ENCODE data around the gene MAP7. TPM values are rescaled to one million over a fixed set of nuclear protein-coding genes. Genes with fewer than 3 reads are reported as not detected.

The MAP7 gene
- polyA plus RNA-seq, 1 donor from 2014 or later, result 5.1 TPM

DNA sequence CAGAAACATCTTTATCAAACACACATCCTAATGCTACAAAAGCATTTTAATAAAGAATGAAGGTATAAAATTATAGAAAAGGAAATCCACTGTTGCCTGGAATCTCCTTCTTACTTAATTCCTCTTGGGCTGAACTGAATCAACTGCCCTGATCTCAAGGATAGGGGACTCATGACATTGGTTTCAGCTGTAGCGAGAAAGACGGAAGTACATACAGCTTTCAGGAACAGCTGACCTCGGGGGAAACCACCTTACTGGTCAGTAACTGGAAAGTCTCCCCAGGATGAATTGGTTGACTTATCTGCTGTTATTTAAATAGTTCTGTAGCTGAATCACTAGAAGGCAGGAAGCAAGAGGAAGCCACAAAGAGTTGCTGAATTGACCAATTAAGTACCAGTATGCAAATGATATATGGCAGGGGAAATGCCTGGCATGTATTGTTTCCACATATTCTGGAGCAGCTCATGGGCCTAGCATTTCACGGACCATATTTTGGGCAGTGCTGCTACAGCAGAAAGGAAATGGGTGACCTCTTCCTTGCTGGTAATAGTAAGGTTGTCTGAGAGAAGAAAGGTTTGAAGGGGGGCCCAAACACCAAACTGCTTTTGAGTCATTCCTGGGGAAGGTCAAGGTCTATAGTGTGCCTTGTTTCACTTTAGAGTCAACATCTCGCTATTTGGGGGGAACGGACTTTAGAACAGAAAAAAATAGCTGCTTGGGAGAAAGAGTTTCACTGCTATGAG is 43.7 kb upstream of the MAP7 start:
- Histone ChIP-seq H3K27me3 (ENCODE audit: insufficient read depth, low read depth, low read length) (no peaks in the 10 kb centered on the region), H3K4me2 (ENCODE audit: low read length) (no peak overlapping the region), H3K79me2 (replicated peaks; ENCODE audit: insufficient read depth, low read length) (no peaks in the 10 kb centered on the region), H3K27ac (ENCODE audit: low read length) (no peak overlapping the region), H3K4me3 (ENCODE audit: low read length) (no peak overlapping the region), H4K20me1 (ENCODE audit: insufficient read depth) (no peaks in the 10 kb centered on the region), H3K9me2 (ENCODE audit: insufficient read depth, low read length) (no peaks in the 10 kb centered on the region), H3K9ac (ENCODE audit: low read length) (no peak overlapping the region), H2AFZ (ENCODE audit: low read depth, low read length) (no peak overlapping the region), H3K9me3 (ENCODE audit: low read length) (no peaks in the 10 kb centered on the region), H3K36me3 (ENCODE audit: insufficient read depth, low read length) (no peaks in the 10 kb centered on the region), H3F3A (ENCODE audit: insufficient read depth, low read length, poor library complexity, severe bottlenecking) (no peaks in the 10 kb centered on the region)
- TF ChIP-seq EP300 (conservative IDR thresholded peaks at IDR 0.05; ENCODE audit: poor library complexity, severe bottlenecking) (no peak), TAF1 (IDR thresholded peaks at IDR 0.05; ENCODE audit: low read depth) (no peak), RAD21 (conservative IDR thresholded peaks at IDR 0.05) (no peak), EZH2 (IDR thresholded peaks at IDR 0.05; ENCODE audit: borderline replicate concordance, insufficient read depth, low read length, poor library complexity, severe bottlenecking) (no peak), POLR2AphosphoS5 (IDR thresholded peaks at IDR 0.05) (no peak), SMC3 (conservative IDR thresholded peaks at IDR 0.05; ENCODE audit: poor library complexity) (no peak), MXI1 (conservative IDR thresholded peaks at IDR 0.05; ENCODE audit: poor library complexity, severe bottlenecking) (no peak)
- TF ChIP-seq, protein P1, sequence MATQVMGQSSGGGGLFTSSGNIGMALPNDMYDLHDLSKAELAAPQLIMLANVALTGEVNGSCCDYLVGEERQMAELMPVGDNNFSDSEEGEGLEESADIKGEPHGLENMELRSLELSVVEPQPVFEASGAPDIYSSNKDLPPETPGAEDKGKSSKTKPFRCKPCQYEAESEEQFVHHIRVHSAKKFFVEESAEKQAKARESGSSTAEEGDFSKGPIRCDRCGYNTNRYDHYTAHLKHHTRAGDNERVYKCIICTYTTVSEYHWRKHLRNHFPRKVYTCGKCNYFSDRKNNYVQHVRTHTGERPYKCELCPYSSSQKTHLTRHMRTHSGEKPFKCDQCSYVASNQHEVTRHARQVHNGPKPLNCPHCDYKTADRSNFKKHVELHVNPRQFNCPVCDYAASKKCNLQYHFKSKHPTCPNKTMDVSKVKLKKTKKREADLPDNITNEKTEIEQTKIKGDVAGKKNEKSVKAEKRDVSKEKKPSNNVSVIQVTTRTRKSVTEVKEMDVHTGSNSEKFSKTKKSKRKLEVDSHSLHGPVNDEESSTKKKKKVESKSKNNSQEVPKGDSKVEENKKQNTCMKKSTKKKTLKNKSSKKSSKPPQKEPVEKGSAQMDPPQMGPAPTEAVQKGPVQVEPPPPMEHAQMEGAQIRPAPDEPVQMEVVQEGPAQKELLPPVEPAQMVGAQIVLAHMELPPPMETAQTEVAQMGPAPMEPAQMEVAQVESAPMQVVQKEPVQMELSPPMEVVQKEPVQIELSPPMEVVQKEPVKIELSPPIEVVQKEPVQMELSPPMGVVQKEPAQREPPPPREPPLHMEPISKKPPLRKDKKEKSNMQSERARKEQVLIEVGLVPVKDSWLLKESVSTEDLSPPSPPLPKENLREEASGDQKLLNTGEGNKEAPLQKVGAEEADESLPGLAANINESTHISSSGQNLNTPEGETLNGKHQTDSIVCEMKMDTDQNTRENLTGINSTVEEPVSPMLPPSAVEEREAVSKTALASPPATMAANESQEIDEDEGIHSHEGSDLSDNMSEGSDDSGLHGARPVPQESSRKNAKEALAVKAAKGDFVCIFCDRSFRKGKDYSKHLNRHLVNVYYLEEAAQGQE (IDR thresholded peaks at IDR 0.05; ENCODE audit: borderline replicate concordance), result no peak
- TF ChIP-seq, protein P2, sequence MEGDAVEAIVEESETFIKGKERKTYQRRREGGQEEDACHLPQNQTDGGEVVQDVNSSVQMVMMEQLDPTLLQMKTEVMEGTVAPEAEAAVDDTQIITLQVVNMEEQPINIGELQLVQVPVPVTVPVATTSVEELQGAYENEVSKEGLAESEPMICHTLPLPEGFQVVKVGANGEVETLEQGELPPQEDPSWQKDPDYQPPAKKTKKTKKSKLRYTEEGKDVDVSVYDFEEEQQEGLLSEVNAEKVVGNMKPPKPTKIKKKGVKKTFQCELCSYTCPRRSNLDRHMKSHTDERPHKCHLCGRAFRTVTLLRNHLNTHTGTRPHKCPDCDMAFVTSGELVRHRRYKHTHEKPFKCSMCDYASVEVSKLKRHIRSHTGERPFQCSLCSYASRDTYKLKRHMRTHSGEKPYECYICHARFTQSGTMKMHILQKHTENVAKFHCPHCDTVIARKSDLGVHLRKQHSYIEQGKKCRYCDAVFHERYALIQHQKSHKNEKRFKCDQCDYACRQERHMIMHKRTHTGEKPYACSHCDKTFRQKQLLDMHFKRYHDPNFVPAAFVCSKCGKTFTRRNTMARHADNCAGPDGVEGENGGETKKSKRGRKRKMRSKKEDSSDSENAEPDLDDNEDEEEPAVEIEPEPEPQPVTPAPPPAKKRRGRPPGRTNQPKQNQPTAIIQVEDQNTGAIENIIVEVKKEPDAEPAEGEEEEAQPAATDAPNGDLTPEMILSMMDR (IDR thresholded peaks at IDR 0.05; ENCODE audit: poor library complexity, severe bottlenecking), result no peak

DNA sequence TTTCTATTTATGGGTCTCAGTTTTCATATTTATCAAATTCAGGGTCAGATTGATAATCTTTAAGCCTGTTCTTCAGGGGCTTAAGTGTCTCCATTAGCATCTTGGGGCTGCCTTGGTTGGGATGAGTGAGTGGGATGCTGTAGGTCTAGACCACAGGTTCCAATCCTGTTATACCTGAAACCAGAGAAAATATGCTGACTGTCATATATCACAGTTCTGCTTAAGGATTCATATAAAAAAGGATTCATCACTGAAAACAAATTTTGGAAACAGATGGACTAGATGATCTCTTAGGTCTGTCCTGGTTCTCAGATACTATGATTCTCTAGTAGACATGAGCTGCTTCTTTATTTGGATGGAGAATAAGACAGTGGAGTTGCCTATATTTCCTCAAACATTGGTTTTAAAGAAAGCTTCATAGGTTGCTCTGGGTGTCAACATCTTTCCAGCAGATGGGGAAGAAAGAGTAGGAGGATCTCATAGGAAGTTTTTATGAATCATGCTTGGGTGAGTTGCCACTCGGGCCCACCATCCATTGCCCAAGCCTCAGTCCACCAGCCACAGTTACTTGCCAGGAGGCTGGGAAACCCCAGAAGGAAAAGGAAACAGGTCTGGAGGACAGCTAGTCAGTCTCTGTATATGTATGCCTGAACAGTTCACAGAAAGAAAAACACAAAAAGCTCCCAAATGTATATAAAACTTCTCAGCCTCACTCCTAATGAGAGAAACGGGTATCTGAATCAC is 42.9 kb upstream of the MAP7 start:
- no peaks in the 10 kb centered on the region for H3K36me3 ChIP-seq (ENCODE audit: insufficient read depth, low read length)
- H2AFZ ChIP-seq (ENCODE audit: low read depth, low read length), result no peak overlapping the region
- H3K9me2 ChIP-seq (ENCODE audit: insufficient read depth, low read length), result no peaks in the 10 kb centered on the region
- TF ChIP-seq TAF1 (IDR thresholded peaks at IDR 0.05; ENCODE audit: low read depth), result no peak
- TF ChIP-seq MXI1 (conservative IDR thresholded peaks at IDR 0.05; ENCODE audit: poor library complexity, severe bottlenecking), result no peak
- TF ChIP-seq EZH2 (IDR thresholded peaks at IDR 0.05; ENCODE audit: borderline replicate concordance, insufficient read depth, low read length, poor library complexity, severe bottlenecking), result no peak
- TF ChIP-seq, protein P1 (IDR thresholded peaks at IDR 0.05; ENCODE audit: borderline replicate concordance), result no peak
- TF ChIP-seq RAD21 (conservative IDR thresholded peaks at IDR 0.05), result no peak
- TF ChIP-seq, protein P2 (IDR thresholded peaks at IDR 0.05; ENCODE audit: poor library complexity, severe bottlenecking), result no peak
- no peaks in the 10 kb centered on the region for H3F3A ChIP-seq (ENCODE audit: insufficient read depth, low read length, poor library complexity, severe bottlenecking)
- no peaks in the 10 kb centered on the region for H3K9me3 ChIP-seq (ENCODE audit: low read length)
- H3K79me2 ChIP-seq (replicated peaks; ENCODE audit: insufficient read depth, low read length), result no peaks in the 10 kb centered on the region
- no peaks in the 10 kb centered on the region for H3K27me3 ChIP-seq (ENCODE audit: insufficient read depth, low read depth, low read length)
- H4K20me1 ChIP-seq (ENCODE audit: insufficient read depth), result no peaks in the 10 kb centered on the region
- H3K27ac ChIP-seq (ENCODE audit: low read length), result no peak overlapping the region
- H3K4me3 ChIP-seq (ENCODE audit: low read length), result no peak overlapping the region
- no peak overlapping the region for H3K4me2 ChIP-seq (ENCODE audit: low read length)
- H3K9ac ChIP-seq (ENCODE audit: low read length), result no peak overlapping the region

All from neural cell (in vitro differentiated cells).